Measurements from ENCODE around the gene MAPK1. TPM values are rescaled to one million over a fixed set of nuclear protein-coding genes. Genes with fewer than 3 reads are reported as not detected.
A peak's percentile ranks its signal among the peaks of the same experiment; 100 is the strongest.
"Not testable (repeated sequence)": the region's sequence is repeated elsewhere in the genome, so short reads cannot be mapped to it uniquely, and the experiment has no call there.

MAPK1 gene
- total RNA-seq, 1 donor from 2014 or later, result 42.3 TPM

- H3K4me3 ChIP-seq (ENCODE audit: low read depth, low read length), result no peak overlapping the region
- no peak for TF ChIP-seq CTCF (conservative IDR thresholded peaks at IDR 0.05; ENCODE audit: low read depth, low read length)
- no peak for DNase-seq (ENCODE audit: low read depth)
Measured at GRCh38 chr22:21727159-21727558, 140.3 kb downstream of the MAPK1 start.

- no peak for DNase-seq (ENCODE audit: low read depth)
- H3K4me3 ChIP-seq (ENCODE audit: low read depth, low read length), result no peak overlapping the region
- TF ChIP-seq CTCF (conservative IDR thresholded peaks at IDR 0.05; ENCODE audit: low read depth, low read length), result peak; percentile 25
Measured at GRCh38 chr22:21726650-21727049, 140.8 kb downstream of the MAPK1 start.

- no peak for TF ChIP-seq CTCF (conservative IDR thresholded peaks at IDR 0.05; ENCODE audit: low read depth, low read length)
- no peak for DNase-seq (ENCODE audit: low read depth)
- H3K4me3 ChIP-seq (ENCODE audit: low read depth, low read length), result no peak overlapping the region
Measured at GRCh38 chr22:21725956-21726649, 141.3 kb downstream of the MAPK1 start.

GRCh38 chr22:21724496-21724895, 142.9 kb downstream of the MAPK1 start:
- DNase-seq (ENCODE audit: low read depth); H3K4me3 ChIP-seq (ENCODE audit: low read depth, low read length): not testable (repeated sequence)

- not testable (repeated sequence) for H3K4me3 ChIP-seq (ENCODE audit: low read depth, low read length); DNase-seq (ENCODE audit: low read depth)
Measured at GRCh38 chr22:21721195-21721852, 146.1 kb downstream of the MAPK1 start.

GRCh38 chr22:21720191-21720859, 147.1 kb downstream of the MAPK1 start:
- H3K4me3 ChIP-seq (ENCODE audit: low read depth, low read length); DNase-seq (ENCODE audit: low read depth): not testable (repeated sequence)

- DNase-seq (ENCODE audit: low read depth), result no peak
- no peak overlapping the region for H3K4me3 ChIP-seq (ENCODE audit: low read depth, low read length)
- TF ChIP-seq CTCF (conservative IDR thresholded peaks at IDR 0.05; ENCODE audit: low read depth, low read length), result no peak
Measured at GRCh38 chr22:21719024-21719423, 148.4 kb downstream of the MAPK1 start.

- no peak overlapping the region for H3K4me3 ChIP-seq (ENCODE audit: low read depth, low read length)
- no peak for DNase-seq (ENCODE audit: low read depth)
- TF ChIP-seq CTCF (conservative IDR thresholded peaks at IDR 0.05; ENCODE audit: low read depth, low read length), result no peak
Measured at GRCh38 chr22:21718499-21718898, 148.9 kb downstream of the MAPK1 start.

- DNase-seq (ENCODE audit: low read depth); H3K4me3 ChIP-seq (ENCODE audit: low read depth, low read length): not testable (repeated sequence)
Measured at GRCh38 chr22:21716395-21717122, 150.9 kb downstream of the MAPK1 start.
